Upper lobe of right lung (tissue), 1 donor: ENCODE measurements around the gene DDX54. TPM values are rescaled to one million over a fixed set of nuclear protein-coding genes. Genes with fewer than 3 reads are reported as not detected.
"Not testable (repeated sequence)": the region's sequence is repeated elsewhere in the genome, so short reads cannot be mapped to it uniquely, and the experiment has no call there.

Experiments used
- ATAC-seq: fragments of 200-7000 bp; cut with Tn5 transposase; one replicate; pipeline ENCODE4 v1.9.1; 2020; ENCODE audit warnings: mild to moderate bottlenecking, moderate library complexity
- DNase-seq: peaks from one replicate; pipeline ENCODE4 v3.0.0-alpha.2; 2020
- H3K27ac ChIP-seq: fragments of 200-600 bp; one replicate; pipeline ENCODE4 v1.8.0; 2022
- H3K27me3 ChIP-seq: fragments of 200-600 bp; one replicate; pipeline ENCODE4 v1.8.0; 2022; ENCODE audit warnings: mild to moderate bottlenecking
- H3K36me3 ChIP-seq: fragments of 200-600 bp; one replicate; pipeline ENCODE4 v1.8.0; 2022
- H3K4me1 ChIP-seq: fragments of 200-600 bp; one replicate; pipeline ENCODE4 v1.8.0; 2022
- H3K4me3 ChIP-seq: fragments of 200-600 bp; one replicate; pipeline ENCODE4 v1.8.0; 2022; ENCODE audit warnings: mild to moderate bottlenecking
- H3K9me3 ChIP-seq: fragments of 200-600 bp; one replicate; pipeline ENCODE4 v1.8.0; 2022
- CTCF ChIP-seq: fragments of 200-600 bp; IDR thresholded peaks from one replicate; pipeline ENCODE4 v1.8.0; 2022; ENCODE audit warnings: antibody characterized with exemption
- intact Hi-C: fragments of 100-400 bp; cut with DNase I; formaldehyde crosslinking; loops from one replicate; pipeline ENCODE4 v1.11.0; 2022
- total RNA-seq: library from RNA; stranded (reverse); fragmentation: NEBNext Ultra II Directional; extraction: Animal tissue kit (Norgen Biotek cat#: 25700); gene quantifications from one replicate; pipeline ENCODE4 v1.2.1, GENCODE V29; 2021
- donor health status: DM: no; HTN: yes; CAD: no; lungs with severe emphysema.

Gene DDX54
- total RNA-seq, 1 donor from 2014 or later: 55.8 TPM

DNA sequence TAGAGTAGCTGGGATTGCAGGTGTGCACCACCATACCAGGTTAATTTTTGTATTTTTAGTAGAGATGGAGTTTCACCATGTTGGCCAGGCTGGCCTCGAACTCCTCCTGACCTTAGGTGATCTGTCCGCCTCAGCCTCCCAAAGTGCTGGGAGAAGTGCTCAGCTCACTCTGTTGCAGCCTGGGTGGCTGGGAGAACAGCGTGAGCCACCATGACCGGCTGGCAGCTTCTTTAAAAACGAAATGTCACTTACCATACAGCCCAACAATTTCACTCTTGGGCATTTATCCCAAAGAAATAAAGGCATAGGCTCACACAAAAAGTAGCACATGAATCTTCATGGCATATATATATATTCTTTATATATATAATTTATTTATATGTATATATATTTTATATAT, 40.5 kb downstream of the DDX54 start:
- intact Hi-C loops: no loop called here
- no peak for TF ChIP-seq CTCF
- no peak for ATAC-seq

DNA sequence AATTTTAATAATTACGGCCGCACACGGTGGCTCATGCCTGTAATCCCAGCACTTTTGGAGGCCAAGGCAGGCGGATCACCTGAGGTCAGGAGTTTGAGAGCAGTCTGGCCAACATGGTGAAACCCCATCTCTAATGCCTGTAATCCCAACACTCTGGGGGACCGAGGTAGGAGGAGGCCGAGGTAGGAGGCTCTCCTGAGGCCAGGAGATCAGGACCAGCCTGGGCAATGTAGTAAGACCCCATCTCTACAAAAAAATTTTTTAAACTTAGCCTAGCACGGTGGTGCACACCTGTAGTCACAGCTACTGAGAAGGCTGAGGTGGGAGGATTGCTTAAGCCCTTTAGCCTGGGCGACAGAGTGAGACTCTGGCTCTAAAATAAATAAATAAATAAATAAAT, 41.3 kb downstream of the DDX54 start:
- ATAC-seq (no peak), DNase-seq (no peak)
- no peaks in the 10 kb centered on the region for H3K27me3 ChIP-seq
- no peak overlapping the region for H3K27ac ChIP-seq
- intact Hi-C loops: no loop called here
- H3K4me1 ChIP-seq: no peaks in the 10 kb centered on the region
- no peak for TF ChIP-seq CTCF
- no peaks in the 10 kb centered on the region for H3K36me3 ChIP-seq
- H3K9me3 ChIP-seq: no peaks in the 10 kb centered on the region
- H3K4me3 ChIP-seq: no peak overlapping the region

More for the DNA sequence above, 40.5 kb downstream of the DDX54 start:
- Histone ChIP-seq H3K4me3 (no peak overlapping the region), H3K4me1 (peaks cover 5% of the 10 kb centered on the region), H3K27ac (no peak overlapping the region), H3K27me3 (peaks cover 2% of the 10 kb centered on the region), H3K9me3 (no peaks in the 10 kb centered on the region), H3K36me3 (no peaks in the 10 kb centered on the region)
- no peak for DNase-seq

DNA sequence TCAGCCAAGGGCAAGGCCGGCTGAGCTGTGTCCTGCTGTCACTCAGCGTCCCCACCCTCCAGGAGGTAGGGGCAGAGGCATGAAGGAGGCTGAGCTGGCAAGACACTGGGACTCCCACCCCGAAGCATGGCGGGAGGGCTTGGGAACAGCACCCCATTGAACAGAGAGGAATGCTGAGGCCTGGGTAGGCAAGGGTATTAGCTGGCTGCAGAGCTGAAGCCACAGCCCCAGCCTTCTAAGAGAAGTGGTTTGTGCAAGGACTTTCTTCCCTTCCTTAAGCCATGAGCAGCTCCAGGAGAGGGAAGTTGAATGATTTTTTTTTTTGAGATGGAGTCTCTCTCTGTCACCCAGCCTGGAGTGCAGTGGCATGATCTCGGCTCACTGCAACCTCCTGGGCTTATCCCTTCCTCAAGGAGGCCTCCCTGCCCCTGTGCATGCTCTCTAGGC, 42.4 kb downstream of the DDX54 start:
- no peaks in the 10 kb centered on the region for H3K36me3 ChIP-seq
- DNase-seq (no peak), ATAC-seq (peak; percentile 74)
- no peaks in the 10 kb centered on the region for H3K4me1 ChIP-seq
- peak overlapping the region; percentile 25 for H3K27ac ChIP-seq
- no peaks in the 10 kb centered on the region for H3K9me3 ChIP-seq
- H3K27me3 ChIP-seq: no peaks in the 10 kb centered on the region
- no peak for TF ChIP-seq CTCF
- H3K4me3 ChIP-seq: no peak overlapping the region
- intact Hi-C loops: no loop called here

GRCh38 chr12:113142173-113142885, 42.9 kb downstream of the DDX54 start:
- Histone ChIP-seq H3K27me3 (no peaks in the 10 kb centered on the region), H3K4me3 (no peak overlapping the region), H3K27ac (peak overlapping the region; percentile 25), H3K9me3 (no peaks in the 10 kb centered on the region), H3K4me1 (no peaks in the 10 kb centered on the region), H3K36me3 (no peaks in the 10 kb centered on the region)
- ATAC-seq (peak; percentile 73), DNase-seq (no peak)
- TF ChIP-seq CTCF: no peak
- intact Hi-C loops: no loop called here

GRCh38 chr12:113141716-113142115, 43.6 kb downstream of the DDX54 start:
- H3K4me1 ChIP-seq, intact Hi-C loops, DNase-seq, H3K27me3 ChIP-seq, H3K4me3 ChIP-seq, ATAC-seq, H3K36me3 ChIP-seq, H3K27ac ChIP-seq, H3K9me3 ChIP-seq: not testable (repeated sequence)

DNA sequence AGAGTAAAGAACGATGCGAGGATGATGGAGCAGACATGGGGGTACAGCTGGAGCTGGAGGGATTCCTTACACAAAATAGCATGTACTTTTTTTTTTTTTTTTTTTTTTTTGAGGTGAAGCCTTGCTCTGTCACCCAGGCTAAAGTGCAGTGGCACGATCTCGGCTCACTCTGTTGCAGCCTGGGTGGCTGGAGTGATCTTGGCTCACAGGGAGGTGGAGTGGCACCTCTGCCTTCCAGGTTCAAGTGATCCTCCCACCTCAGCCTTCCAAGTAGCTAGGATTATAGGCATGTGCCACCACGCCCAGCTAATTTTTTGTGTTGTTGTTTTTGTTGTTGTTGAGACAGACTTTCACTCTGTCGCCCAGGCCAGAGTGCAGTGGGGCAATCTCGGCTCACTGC, 44.6 kb downstream of the DDX54 start:
- no peaks in the 10 kb centered on the region for H3K4me1 ChIP-seq
- H3K36me3 ChIP-seq: no peaks in the 10 kb centered on the region
- DNase-seq: no peak
- no peak overlapping the region for H3K27ac ChIP-seq
- peaks cover 7% of the 10 kb centered on the region for H3K27me3 ChIP-seq
- no peak overlapping the region for H3K4me3 ChIP-seq
- H3K9me3 ChIP-seq: no peaks in the 10 kb centered on the region
- TF ChIP-seq CTCF: no peak
- intact Hi-C loops: no loop called here
- no peak for ATAC-seq
